ENCODE measurements around the gene INA. TPM values are rescaled to one million over a fixed set of nuclear protein-coding genes. Genes with fewer than 3 reads are reported as not detected.

The INA gene
- total RNA-seq, 1 experiment from 2014 or later = not detected

DNA sequence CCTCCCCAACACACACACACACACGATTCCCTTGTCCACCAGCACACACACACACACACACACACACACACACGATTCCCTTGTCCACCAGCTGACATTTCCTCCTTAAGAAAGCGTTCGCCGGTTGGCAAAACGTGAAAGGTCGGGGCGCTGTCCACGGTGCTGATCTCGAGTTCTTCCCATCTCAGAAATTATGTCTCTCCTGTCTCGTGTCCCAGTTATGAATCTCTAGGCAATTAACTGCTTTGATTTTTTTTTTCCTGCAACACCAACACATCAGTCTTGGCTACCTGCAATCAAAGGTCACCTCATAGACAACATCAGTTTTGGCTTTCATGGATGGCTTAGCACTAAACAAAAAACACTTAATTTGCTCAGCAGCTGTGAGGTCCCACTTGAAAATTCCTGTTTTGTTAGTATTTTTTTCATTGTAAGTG is 1.9 kb downstream of the INA start:
- H3K27ac ChIP-seq (ENCODE audit: low read depth, low read length) = no peak overlapping the region
- intact Hi-C loops (cut with micrococcal nuclease) = no loop called here
- H3K27me3 ChIP-seq (ENCODE audit: insufficient read depth, low read length) = peaks cover 42% of the 10 kb centered on the region
- POLR2A ChIA-PET = no interaction called here
- no peak overlapping the region for H2AFZ ChIP-seq (ENCODE audit: low read depth, low read length, poor library complexity, severe bottlenecking)
- TF ChIP-seq REST (IDR thresholded peaks at IDR 0.05; ENCODE audit: low read depth) (peak; percentile 98), YY1 (IDR thresholded peaks at IDR 0.05; ENCODE audit: extremely low read depth, insufficient replicate concordance, low read depth, low read length) (no peak)
- CTCF ChIA-PET = interaction anchor here (1.6 kb wide), 1 partner anchor 34 kb away, joined by 6 read pairs; no protein-coding TSS in a partner anchor
- DNase-seq (ENCODE audit: low read depth, low spot score) (no peak), ATAC-seq (no peak)
- peaks cover 0 to 1% of the 10 kb centered on the region in 2 experiments; a peak in 2 of 4 replicates for H3K4me1 ChIP-seq (ENCODE audit: control insufficient read depth in 1 of 2, insufficient read depth in 2 of 2, low read length in 2 of 2)
- no peaks in the 10 kb centered on the region for H3K79me2 ChIP-seq (ENCODE audit: insufficient read depth, low read length)
- H3K9me3 ChIP-seq (ENCODE audit: control insufficient read depth in 1 of 2, insufficient read depth in 1 of 2, low read depth in 1 of 2, low read length in 2 of 2) = no peaks in the 10 kb centered on the region
- no peak overlapping the region for H3K4me3 ChIP-seq (replicated peaks in 1 of 2; ENCODE audit: low read depth in 1 of 2, low read length in 2 of 2)
- no peak overlapping the region for H3K4me2 ChIP-seq (ENCODE audit: low read length)
- RAD21 ChIA-PET (ENCODE audit: low non-redundant PET in 1 of 2, low total read pairs in 2 of 2, uncharacterized antibody in 2 of 2, unreplicated experiment in 2 of 2) = no interaction called here
- no peaks in the 10 kb centered on the region for H3K36me3 ChIP-seq (ENCODE audit: control insufficient read depth in 1 of 2, insufficient read depth in 2 of 2, low read length in 2 of 2)
- H3K9me2 ChIP-seq (ENCODE audit: insufficient read depth) = no peaks in the 10 kb centered on the region
- no peak overlapping the region for H3K9ac ChIP-seq (ENCODE audit: low read length)
- BruUV-seq (replicated peaks) = no TSS peak
- H4K20me1 ChIP-seq (ENCODE audit: insufficient read depth) = no peaks in the 10 kb centered on the region

- peaks cover 42% of the 10 kb centered on the region for H3K27me3 ChIP-seq (ENCODE audit: insufficient read depth, low read length)
- intact Hi-C loops (cut with micrococcal nuclease) = no loop called here
- DNase-seq (ENCODE audit: low read depth, low spot score) = no peak
These were observed 3.1 kb downstream of the INA start for GRCh38 chr10:103280031-103280430.

More at GRCh38 chr10:103280031-103280430, 3.1 kb downstream of the INA start:
- no peaks in the 10 kb centered on the region for H3K79me2 ChIP-seq (ENCODE audit: insufficient read depth, low read length)
- no peaks in the 10 kb centered on the region for H3K4me1 ChIP-seq (ENCODE audit: control insufficient read depth in 1 of 2, insufficient read depth in 2 of 2, low read length in 2 of 2)
- H3K4me2 ChIP-seq (ENCODE audit: low read length) = no peak overlapping the region
- ChIA-PET CTCF (interaction anchor here (1.6 kb wide), 1 partner anchor 36 kb away, joined by 6 read pairs; no protein-coding TSS in a partner anchor), RAD21 (ENCODE audit: low non-redundant PET in 1 of 2, low total read pairs in 2 of 2, uncharacterized antibody in 2 of 2, unreplicated experiment in 2 of 2) (no interaction called here), POLR2A (no interaction called here)
- H4K20me1 ChIP-seq (ENCODE audit: insufficient read depth) = no peaks in the 10 kb centered on the region
- no peak for ATAC-seq
- no peak overlapping the region for H3K9ac ChIP-seq (ENCODE audit: low read length)
- no TSS peak for BruUV-seq (replicated peaks)
- H3K4me3 ChIP-seq (replicated peaks in 1 of 2; ENCODE audit: low read depth in 1 of 2, low read length in 2 of 2) = no peak overlapping the region
- no peak overlapping the region for H2AFZ ChIP-seq (ENCODE audit: low read depth, low read length, poor library complexity, severe bottlenecking)
- no peaks in the 10 kb centered on the region for H3K36me3 ChIP-seq (ENCODE audit: control insufficient read depth in 1 of 2, insufficient read depth in 2 of 2, low read length in 2 of 2)
- no peaks in the 10 kb centered on the region for H3K9me3 ChIP-seq (ENCODE audit: control insufficient read depth in 1 of 2, insufficient read depth in 1 of 2, low read depth in 1 of 2, low read length in 2 of 2)
- TF ChIP-seq YY1 (IDR thresholded peaks at IDR 0.05; ENCODE audit: extremely low read depth, insufficient replicate concordance, low read depth, low read length) (no peak), POLR2AphosphoS5 (IDR thresholded peaks at IDR 0.05; ENCODE audit: low read depth, low read length) (no peak), EZH2 (IDR thresholded peaks at IDR 0.05) (no peak), ZNF274 (IDR thresholded peaks at IDR 0.05; ENCODE audit: low read depth, low read length) (no peak), TCF7L2 (IDR thresholded peaks at IDR 0.05; ENCODE audit: borderline replicate concordance, extremely low read depth, insufficient read depth, insufficient read length) (no peak), POLR2A (IDR thresholded peaks at IDR 0.05; ENCODE audit: borderline replicate concordance, extremely low read depth, insufficient read depth, insufficient read length) (no peak)
- H3K27ac ChIP-seq (ENCODE audit: low read depth, low read length) = no peak overlapping the region
- no peaks in the 10 kb centered on the region for H3K9me2 ChIP-seq (ENCODE audit: insufficient read depth)

Data from HCT116 (cell line).